Stimulated activated naive CD8-positive, alpha-beta T cell treated with anti-CD3 and anti-CD28 coated beads, Interleukin-15, Interleukin-2, amounts not matched to agents 100 U/mL and 50 U/mL, for 24 hours (primary cell): ENCODE data around the gene SUSD5.
"Not testable (repeated sequence)": the region's sequence is repeated elsewhere in the genome, so short reads cannot be mapped to it uniquely, and the experiment has no call there.

Source experiments
- ATAC-seq: fragments of 150-1000 bp; cut with Tn5 transposase; one replicate; pipeline ENCODE4 v1.10.0; 2021
- DNase-seq: peaks from one replicate; pipeline ENCODE4 v3.0.0; 2021

SUSD5 gene

GRCh38 chr3:33194303-33194702, 24.3 kb downstream of the SUSD5 start:
- DNase-seq (no peak), ATAC-seq (no peak)

GRCh38 chr3:33187368-33187634, 31.3 kb downstream of the SUSD5 start:
- no peak for DNase-seq
- no peak for ATAC-seq

GRCh38 chr3:33186524-33187367, 31.9 kb downstream of the SUSD5 start:
- no peak for DNase-seq
- ATAC-seq = no peak

GRCh38 chr3:33184863-33185262, 33.7 kb downstream of the SUSD5 start:
- ATAC-seq (no peak), DNase-seq (no peak)

- DNase-seq, ATAC-seq: not testable (repeated sequence)
Measured at GRCh38 chr3:33181641-33182040, 37.0 kb downstream of the SUSD5 start.

GRCh38 chr3:33181229-33181628, 37.4 kb downstream of the SUSD5 start:
- ATAC-seq (no peak), DNase-seq (no peak)

GRCh38 chr3:33179132-33179531, 39.5 kb downstream of the SUSD5 start:
- ATAC-seq (no peak), DNase-seq (no peak)

GRCh38 chr3:33174711-33175414, 43.7 kb downstream of the SUSD5 start:
- no peak for DNase-seq
- peak; percentile 9 for ATAC-seq

GRCh38 chr3:33174095-33174494, 44.5 kb downstream of the SUSD5 start:
- ATAC-seq (no peak), DNase-seq (no peak)

GRCh38 chr3:33173672-33174071, 44.9 kb downstream of the SUSD5 start:
- ATAC-seq (no peak), DNase-seq (no peak)

GRCh38 chr3:33173103-33173502, 45.5 kb downstream of the SUSD5 start:
- no peak for ATAC-seq
- no peak for DNase-seq

- ATAC-seq (no peak), DNase-seq (no peak)
Measured at GRCh38 chr3:33171580-33171979, 47.0 kb downstream of the SUSD5 start.

- no peak for DNase-seq
- no peak for ATAC-seq
Measured at GRCh38 chr3:33170531-33170930, 48.1 kb downstream of the SUSD5 start.

- ATAC-seq (no peak), DNase-seq (no peak)
Measured at GRCh38 chr3:33167716-33168336, 50.8 kb downstream of the SUSD5 start.

- DNase-seq = no peak
Measured at GRCh38 chr3:33167284-33167683, 51.3 kb downstream of the SUSD5 start.

GRCh38 chr3:33166095-33166494, 52.5 kb downstream of the SUSD5 start:
- DNase-seq = no peak
- ATAC-seq = no peak

More at GRCh38 chr3:33167284-33167683, 51.3 kb downstream of the SUSD5 start:
- ATAC-seq = no peak

GRCh38 chr3:33165372-33165771, 53.2 kb downstream of the SUSD5 start:
- ATAC-seq = no peak
- DNase-seq = no peak

GRCh38 chr3:33162621-33163020, 56.0 kb downstream of the SUSD5 start:
- not testable (repeated sequence) for ATAC-seq, DNase-seq

GRCh38 chr3:33159981-33160380, 58.6 kb downstream of the SUSD5 start:
- DNase-seq = no peak
- ATAC-seq = no peak

- DNase-seq = no peak
- no peak for ATAC-seq
Measured at GRCh38 chr3:33159234-33159633, 59.4 kb downstream of the SUSD5 start.

GRCh38 chr3:33155301-33155700, 63.3 kb downstream of the SUSD5 start:
- DNase-seq = no peak
- ATAC-seq = no peak

GRCh38 chr3:33153782-33154181, 64.8 kb downstream of the SUSD5 start:
- DNase-seq = no peak
- no peak for ATAC-seq
